GM12892 (cell line): ENCODE results near the gene UGGT2.

Experiments
- POLR2A ChIP-seq: IDR thresholded peaks from 2 replicates; pipeline ENCODE4 v1.6.1; 2011; ENCODE audit warnings: low read depth, low read length, control low read depth
- POLR2AphosphoS5 ChIP-seq: IDR thresholded peaks from 2 replicates; pipeline ENCODE4 v1.6.1; 2011; ENCODE audit warnings: low read depth, low read length, control low read depth

GRCh38 chr13:95903569-95903968 is 149.6 kb downstream of the UGGT2 start:
- TF ChIP-seq POLR2A, result no peak
- no peak for TF ChIP-seq POLR2AphosphoS5
